Measurements from ENCODE around the gene MAST1.

The MAST1 gene

GRCh38 chr19:12838182-12838885, at the start of gene MAST1:
MAST1 (plus strand) TSS chr19:12838515; CDS start chr19:12838573, 58 bp downstream.
- H3K27ac ChIP-seq: peak within 1 kb of the TSS; percentile 74
- TF ChIP-seq CTCF (conservative IDR thresholded peaks at IDR 0.05): peak; percentile 96

- TF ChIP-seq CTCF (conservative IDR thresholded peaks at IDR 0.05): no peak
- H3K27ac ChIP-seq: peak overlapping the region; percentile 91; the same call in 1 of the 2 replicates
Observed at GRCh38 chr19:12788682-12789097, 49.6 kb upstream of the MAST1 start.

- peak overlapping the region; percentile 91 for H3K27ac ChIP-seq
- no peak for TF ChIP-seq CTCF (conservative IDR thresholded peaks at IDR 0.05)
Observed at GRCh38 chr19:12789098-12789903, 49.0 kb upstream of the MAST1 start.

DNA sequence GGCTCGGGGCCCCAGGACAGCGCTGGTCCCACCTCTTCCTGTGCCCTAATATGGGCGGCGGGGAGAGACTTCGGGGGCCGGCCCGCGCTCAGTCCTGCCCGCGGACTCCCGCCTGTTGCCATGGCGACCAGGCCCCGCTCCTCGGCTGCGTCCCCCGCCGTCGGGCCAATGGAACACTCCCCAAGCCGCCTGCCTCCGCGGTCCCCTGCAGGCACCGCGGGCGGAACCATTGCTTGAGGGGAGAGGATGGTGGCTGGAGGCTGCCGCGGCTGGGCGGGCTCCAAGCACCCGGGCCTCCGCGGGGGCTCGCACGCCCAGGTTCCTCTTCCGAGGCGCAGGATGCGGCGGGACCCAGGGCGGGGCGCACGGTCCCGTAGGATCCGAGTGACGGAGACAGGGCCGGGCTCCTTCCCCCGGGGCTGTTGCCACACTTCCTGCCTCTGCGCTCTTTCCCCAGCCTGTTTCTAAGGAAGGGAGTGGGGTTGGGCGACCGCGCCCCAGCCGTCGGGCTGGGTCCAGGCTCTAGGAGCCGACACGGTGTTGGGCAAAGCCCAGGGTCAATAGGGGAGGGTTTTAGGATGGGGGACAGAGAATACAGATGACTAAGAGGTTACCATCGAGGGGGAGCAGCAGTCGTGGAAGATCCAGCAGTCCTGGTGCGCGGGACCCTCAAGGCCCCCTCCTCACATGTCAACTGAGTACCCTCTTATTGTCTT, 48.3 kb upstream of the MAST1 start:
- no peak for TF ChIP-seq CTCF (conservative IDR thresholded peaks at IDR 0.05)
- peak overlapping the region; percentile 91 for H3K27ac ChIP-seq

DNA sequence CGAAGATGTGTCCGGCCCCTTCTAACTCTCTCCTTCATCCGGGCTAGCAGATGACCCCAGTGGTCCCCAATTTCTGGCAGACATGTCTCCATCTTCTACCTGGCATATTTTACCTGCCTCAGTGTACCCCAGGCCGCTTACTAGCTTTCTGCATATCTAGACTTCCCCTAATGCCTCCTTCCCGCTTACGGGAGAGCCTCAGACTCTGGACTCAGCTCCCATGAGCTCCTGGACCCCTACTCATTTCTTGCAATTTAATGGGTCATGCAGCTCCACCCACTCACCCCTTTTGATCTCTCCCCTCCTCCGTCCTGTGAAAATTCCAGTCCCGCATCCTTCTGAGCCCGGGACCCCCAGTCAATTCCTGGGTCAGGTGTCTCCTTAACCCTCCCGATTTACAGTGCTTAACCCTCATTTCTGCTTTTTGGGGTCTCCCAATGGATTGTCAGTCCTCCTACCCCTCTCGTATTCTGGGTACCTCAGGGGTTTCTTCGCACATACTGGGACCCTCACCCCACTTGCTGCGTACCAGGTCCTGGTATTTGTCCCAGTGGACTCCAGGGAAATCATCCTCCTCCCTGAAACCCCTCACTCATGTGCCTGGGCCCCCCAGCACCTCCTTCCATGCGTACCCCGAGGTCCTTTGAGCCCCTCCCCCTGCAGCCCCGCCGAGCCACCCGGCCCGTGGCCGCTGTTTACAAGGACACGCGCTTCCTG, 47.5 kb upstream of the MAST1 start:
- peak overlapping the region; percentile 91 for H3K27ac ChIP-seq
- TF ChIP-seq CTCF (conservative IDR thresholded peaks at IDR 0.05): no peak

DNA sequence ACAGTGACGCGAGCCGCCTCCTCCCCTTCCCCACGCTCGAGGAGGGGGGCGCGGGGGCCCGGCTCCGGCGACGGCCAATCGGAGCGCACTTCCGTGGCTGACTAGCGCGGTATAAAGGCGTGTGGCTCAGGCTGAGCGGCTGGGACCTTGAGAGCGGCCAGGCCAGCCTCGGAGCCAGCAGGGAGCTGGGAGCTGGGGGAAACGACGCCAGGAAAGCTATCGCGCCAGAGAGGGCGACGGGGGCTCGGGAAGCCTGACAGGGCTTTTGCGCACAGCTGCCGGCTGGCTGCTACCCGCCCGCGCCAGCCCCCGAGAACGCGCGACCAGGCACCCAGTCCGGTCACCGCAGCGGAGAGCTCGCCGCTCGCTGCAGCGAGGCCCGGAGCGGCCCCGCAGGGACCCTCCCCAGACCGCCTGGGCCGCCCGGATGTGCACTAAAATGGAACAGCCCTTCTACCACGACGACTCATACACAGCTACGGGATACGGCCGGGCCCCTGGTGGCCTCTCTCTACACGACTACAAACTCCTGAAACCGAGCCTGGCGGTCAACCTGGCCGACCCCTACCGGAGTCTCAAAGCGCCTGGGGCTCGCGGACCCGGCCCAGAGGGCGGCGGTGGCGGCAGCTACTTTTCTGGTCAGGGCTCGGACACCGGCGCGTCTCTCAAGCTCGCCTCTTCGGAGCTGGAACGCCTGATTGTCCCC, 46.8 kb upstream of the MAST1 start, which contains the start of gene JUNB:
Gene JUNB (plus strand): TSS at position 142 of the 706 bp plus-strand sequence. CDS start 286 bp downstream, at position 428.
- no peak; the same call in 1 of the 2 replicates for TF ChIP-seq CTCF (conservative IDR thresholded peaks at IDR 0.05)
- peak within 1 kb of the TSS; percentile 91 for H3K27ac ChIP-seq
